NCI-H748 (cell line): ENCODE results near the gene BANP.
"Not testable (repeated sequence)": the region's sequence is repeated elsewhere in the genome, so short reads cannot be mapped to it uniquely, and the experiment has no call there.

Experiments
- DNase-seq: peaks from one replicate; lab custom pipeline; 2025; ENCODE audit not compliant: unreplicated experiment; lab: John Stamatoyannopoulos, UW

The BANP gene

DNA sequence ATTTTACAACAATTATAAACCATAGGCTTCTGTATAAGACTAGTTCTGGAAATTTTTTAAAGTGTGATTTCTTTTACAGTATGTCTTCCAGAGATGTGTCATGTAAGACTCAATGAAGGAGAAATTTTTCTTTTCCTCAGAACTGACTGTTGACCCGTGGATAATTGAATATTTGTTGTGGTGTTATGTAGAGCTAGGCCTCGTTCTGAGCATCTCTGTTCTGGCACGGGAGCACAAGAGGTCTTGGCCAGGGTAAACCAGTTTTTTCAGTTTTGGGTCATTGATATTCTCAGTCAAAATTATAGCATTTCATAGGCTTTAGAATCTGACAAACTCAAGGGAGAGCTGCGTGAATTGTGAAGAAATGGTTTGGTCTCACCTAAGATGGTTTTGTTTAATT is 39.0 kb downstream of the BANP start:
- DNase-seq = not testable (repeated sequence)

- not testable (repeated sequence) for DNase-seq
Observed at GRCh38 chr16:87992142-87992541, 40.9 kb downstream of the BANP start.

DNA sequence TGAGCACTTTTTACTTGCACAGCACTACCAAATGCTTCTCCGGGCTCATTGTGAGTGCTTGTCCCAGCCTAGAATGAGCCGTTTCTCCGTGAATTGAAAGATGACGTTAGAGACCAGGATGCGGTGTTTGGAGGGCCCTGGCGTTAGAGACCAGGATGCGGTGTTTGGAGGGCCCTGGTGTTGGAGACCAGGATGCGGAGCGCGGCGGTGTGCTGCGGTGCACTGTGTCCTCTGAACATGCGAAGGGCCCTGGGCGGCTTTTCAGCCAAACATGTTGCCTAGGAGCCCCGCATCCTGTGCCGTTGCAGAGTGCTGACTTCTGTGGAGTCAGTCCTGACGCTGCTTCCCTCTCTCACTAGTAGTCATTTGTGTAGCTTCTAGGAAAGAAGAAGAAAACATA is 42.7 kb downstream of the BANP start:
- no peak for DNase-seq

GRCh38 chr16:87995644-87996043 is 44.4 kb downstream of the BANP start:
- no peak for DNase-seq

DNA sequence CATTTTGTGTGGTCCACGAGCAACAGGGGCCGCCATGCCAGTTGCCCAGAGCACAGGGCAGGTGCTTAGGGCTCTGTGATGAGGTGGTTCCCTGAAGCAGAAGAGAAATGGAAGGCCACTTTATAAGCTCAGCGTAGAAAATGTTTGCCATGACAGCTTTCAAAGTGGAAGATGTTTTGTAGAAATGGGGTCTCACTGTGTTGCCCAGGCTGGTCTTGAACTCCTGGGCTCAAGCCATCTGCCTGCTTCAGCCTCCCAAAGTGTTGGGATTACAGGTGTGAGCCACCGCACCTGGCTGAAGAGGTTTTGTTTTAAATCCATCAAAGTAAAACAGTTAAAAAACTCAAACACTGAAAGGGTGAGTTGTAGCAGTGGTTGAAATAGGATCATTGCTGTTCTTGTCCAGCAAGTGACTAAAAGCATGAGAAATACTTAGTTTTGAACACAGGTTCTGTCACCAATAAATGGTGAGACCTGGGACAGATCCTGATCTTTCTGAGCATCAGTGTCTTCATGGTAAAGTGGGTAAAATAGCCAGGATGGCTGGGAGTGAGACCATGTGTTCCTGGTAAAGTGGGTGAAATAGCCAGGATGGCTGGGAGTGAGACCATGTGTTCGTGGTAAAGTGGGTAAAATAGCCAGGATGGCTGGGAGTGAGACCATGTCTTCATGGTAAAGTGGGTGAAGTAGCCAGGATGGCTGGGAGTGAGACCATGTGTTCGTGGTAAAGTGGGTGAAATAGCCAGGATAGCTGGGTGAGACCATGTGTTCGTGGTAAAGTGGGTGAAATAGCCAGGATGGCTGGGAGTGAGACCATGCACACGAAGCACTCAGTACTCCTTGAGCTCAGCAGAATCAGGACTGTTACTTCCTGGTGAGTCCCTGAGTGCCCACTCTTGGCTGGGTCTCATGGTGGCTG is 46.0 kb downstream of the BANP start:
- no peak for DNase-seq

DNA sequence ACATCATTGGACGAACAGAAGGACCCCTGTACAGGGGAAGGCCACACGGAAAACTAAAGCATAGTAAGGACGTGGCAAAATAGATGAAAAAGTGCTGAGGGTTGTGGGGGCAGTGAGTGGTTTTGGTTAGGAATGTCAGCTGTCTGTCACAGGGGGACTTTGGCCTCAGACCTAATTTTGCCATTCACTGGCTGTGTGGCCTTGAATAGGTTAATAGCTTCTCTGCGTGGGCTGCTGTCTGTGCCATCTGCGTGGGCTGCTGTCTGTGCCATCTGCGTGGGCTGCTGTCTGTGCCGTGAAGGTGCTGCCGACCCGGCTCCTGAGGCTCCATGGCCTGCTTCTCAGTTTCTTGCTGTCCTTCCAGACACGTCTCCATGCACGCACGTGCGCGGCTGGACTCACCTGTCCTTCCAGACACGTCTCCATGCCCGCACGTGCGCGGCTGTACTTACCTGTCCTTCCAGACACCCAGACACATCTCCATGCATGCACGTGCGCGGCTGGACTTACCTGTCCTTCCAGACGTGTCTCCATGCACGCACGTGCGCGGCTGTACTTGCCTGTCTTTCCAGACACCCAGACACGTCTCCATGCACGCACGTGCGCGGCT is 47.1 kb downstream of the BANP start:
- not testable (repeated sequence) for DNase-seq

DNA sequence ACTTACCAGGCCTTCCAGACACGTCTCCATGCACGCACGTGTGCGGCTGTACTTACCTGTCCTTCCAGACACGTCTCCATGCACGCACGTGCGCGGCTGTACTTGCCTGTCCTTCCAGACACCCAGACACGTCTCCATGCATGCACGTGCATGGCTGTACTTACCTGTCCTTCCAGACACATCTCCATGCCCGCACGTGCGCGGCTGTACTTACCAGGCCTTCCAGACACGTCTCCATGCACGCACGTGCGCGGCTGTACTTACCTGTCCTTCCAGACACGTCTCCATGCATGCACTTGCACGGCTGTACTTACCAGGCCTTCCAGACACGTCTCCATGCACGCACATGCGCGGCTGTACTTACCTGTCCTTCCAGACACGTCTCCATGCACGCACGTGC is 47.8 kb downstream of the BANP start:
- not testable (repeated sequence) for DNase-seq

DNA sequence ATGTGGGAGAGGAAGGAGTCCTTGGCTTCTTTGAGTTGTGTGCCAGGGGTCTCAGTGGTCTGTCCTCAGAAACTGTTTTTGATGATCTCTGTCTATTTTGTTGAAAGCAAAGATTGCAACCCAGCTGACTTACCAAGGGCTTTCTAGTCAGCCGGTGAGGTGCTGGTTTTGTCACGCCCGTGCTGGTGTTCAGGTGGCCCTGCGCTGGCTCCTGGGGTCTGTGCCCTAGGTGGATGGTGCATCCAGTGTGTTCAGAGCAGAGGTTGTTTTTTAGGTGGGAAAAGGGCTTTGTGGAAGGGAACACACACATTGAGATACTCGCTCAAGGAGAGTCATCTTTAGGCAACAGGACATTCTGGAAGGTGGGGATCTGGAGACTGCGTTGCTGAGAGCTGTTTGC is 51.0 kb downstream of the BANP start:
- no peak for DNase-seq

DNA sequence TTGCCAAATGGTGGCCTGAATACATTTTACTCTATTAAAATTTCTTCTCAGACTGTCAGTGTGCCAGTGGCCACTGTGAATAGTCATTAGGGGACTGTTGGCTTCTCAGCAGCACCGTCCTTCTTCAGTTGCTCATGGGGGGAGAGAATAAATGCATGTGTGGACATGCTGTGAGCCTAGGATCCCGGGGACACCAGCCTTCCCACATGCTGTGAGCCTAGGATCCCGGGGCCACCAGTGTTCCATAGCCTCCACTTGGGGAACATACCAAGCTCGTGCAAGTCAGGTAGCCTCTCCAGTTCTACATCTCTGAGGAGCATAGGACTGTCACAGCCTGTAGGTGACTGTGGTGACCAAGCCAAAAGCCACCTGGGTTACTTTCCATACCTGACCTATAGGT is 51.5 kb downstream of the BANP start:
- DNase-seq = no peak

GRCh38 chr16:88003316-88003715 is 52.1 kb downstream of the BANP start:
- DNase-seq = no peak

GRCh38 chr16:88003736-88004135 is 52.5 kb downstream of the BANP start:
- no peak for DNase-seq

GRCh38 chr16:88004391-88004790 is 53.2 kb downstream of the BANP start:
- DNase-seq = no peak

DNA sequence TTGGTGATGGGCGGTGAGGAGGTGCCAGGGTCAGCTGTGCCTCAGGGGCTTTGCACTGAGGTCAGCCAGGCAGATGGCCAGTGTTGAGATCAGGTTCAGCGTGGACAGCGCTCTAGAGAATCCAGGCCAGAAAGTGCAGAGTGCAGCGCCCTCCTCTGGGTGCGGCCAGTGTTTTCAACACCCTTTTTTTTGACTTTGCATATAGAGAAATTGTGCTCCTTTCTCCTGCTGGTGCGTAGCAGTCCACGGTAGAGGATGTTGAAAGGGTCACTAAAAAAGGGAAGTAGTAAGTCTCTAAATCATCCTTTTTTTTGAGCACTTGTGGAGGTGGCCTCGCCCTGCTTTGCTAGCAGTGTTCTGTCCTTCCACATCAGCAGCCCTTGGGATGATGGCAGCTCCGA is 53.9 kb downstream of the BANP start:
- no peak for DNase-seq

DNA sequence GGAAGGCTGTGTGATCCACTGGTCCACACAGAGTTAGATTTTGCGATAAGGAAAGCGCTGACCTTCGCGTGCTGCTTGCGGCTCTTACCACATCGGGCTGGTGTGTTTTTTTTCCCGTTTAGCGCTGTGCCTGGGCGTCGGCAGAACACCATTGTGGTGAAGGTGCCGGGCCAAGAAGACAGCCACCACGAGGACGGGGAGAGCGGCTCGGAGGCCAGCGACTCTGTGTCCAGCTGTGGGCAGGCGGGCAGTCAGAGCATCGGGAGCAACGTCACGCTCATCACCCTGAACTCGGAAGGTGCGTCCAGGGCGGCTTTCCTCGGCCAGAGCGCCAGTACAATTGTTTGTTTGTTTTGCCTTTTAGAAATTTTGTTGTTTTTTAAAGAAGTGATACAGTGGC is 54.7 kb downstream of the BANP start:
- DNase-seq = no peak

- DNase-seq = peak; percentile 6
Observed at GRCh38 chr16:88007321-88007731, 56.1 kb downstream of the BANP start.

DNA sequence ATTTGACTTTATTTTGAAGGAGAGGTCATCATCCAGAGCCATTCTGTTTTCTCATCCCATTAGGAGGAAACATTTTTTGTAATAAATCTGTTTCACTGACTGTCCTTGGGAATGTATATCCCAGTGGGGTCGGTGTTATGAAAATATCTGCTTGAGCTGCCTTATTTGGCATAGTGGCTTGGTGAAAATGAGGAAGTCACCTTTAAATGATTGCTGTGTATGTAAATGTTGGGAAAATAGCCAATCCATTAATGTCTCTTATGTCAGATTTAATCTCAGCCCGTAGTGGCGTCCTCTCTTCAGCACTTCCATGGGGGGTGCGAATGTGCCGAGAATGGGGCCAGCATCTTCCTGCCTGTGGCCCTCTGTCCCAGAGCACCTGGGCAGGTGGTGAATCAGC is 57.6 kb downstream of the BANP start:
- no peak for DNase-seq

DNA sequence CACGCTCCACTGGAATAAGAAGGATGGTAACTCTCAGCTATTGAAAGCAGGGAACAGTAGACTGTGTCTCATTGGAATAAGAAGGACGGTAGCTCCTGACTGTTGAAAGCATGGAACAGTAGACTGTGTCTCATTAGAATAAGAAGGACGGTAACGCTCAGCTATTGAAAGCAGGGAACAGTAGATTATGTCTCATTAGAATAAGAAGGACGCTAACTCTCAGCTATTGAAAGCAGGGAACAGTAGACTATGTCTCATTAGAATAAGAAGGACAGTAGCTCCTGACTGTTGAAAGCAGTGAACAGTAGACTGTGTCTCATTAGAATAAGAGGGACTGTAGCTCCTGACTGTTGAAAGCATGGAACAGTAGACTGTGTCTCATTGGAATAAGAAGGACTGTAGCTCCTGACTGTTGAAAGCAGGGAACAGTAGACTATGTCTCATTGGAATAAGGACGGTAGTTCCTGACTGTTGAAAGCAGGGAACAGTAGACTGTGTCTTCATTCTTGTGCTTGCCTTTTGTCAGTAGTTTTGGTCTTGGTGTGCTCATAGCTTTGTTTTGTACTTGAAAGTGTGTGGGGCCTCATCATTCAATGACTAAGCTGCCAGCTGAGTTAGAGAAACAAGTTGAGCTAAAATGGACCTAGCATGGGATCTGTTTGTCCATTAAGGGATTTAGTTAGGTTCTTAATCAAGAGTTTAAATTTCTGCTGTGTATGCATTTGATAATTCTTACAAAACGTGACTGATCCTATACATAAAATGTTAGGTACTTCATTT is 58.5 kb downstream of the BANP start:
- DNase-seq = no peak

GRCh38 chr16:88010343-88010967 is 59.2 kb downstream of the BANP start:
- no peak for DNase-seq

DNA sequence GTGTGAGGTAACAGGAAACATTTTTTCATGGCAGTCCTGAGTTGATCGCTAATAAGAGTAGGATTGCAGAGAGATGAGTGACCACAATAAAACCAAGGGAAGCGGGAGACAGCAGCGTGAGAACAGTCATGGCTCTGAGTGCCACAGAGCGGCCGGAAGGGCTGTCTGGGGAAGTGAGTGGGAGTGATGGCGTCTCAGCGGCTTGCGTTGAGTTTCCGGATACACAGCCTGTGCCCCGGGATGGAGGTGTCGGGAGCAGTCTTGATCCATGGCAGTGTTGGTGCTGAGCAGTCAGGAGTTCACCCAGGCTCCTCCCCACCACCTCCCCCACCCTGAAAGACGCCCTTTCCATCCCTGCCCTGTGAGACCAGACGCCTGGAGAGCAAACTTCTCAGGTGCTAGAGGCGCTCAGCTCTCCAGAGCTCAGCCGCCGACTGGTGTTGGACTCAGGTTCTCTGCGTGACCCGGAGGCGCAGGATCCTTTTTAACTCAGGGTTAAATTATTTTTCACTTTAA is 59.8 kb downstream of the BANP start:
- no peak for DNase-seq

DNA sequence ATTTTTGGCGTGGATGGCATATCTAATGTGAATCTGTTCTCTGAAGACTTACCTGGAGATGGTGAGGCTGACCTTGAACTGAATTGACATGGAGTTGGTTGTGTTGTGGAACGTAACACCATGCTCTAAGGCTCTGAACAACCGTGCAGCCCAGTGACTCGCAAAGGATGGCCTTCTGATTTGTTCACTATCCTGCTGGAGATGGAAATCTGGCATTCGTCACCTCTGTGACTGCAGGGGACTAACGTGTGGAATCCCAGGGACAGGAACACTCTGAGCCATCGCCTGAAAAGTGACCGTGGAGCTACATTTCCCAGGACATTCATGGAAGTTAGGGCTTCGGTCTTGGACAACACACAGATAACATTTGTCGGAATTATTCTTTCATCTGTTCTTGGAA is 61.1 kb downstream of the BANP start:
- DNase-seq = no peak

DNA sequence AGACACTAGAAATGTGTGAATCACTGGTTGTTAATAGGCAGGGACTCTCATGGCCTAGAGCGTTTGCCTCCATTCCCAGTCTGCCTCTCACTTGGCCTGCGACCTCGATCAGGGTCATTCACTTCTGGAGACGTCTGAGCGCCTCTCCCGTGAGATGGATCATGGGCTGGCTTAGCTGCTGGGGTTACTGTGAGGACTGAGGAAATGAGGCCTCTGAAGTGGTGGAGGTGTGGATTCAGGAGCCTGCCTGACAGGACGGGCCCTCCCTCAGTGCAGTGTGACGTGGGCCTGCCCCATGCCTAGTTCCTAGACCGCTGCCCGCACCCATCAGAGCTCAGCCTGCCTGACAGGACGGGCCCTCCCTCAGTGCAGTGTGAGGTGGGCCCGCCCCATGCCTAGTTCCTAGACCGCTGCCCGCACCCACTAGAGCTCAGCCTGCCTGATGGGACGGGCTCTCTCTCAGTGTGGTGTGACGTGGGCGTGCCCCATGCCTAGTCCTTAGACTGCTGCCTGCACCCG is 61.9 kb downstream of the BANP start:
- no peak for DNase-seq
